Measurements from ENCODE around the gene PHOX2A. TPM values are rescaled to one million over a fixed set of nuclear protein-coding genes. Genes with fewer than 3 reads are reported as not detected.
A peak's percentile ranks its signal among the peaks of the same experiment; 100 is the strongest.

The PHOX2A gene
- total and polyA plus RNA-seq, 2 donors (not counting 1 experiment from before 2014, with no cell fraction given), result not detected

- Mint-ChIP-seq H3K4me3 (peak overlapping the region; percentile 93), H3K27ac (peak overlapping the region; percentile 95), H3K9me3 (ENCODE audit: insufficient read depth) (no peaks in the 10 kb centered on the region), H3K27me3 (no peaks in the 10 kb centered on the region), H3K4me1 (peaks cover 40% of the 10 kb centered on the region)
- DNase-seq, result peak; percentile 56
- Histone ChIP-seq H3K9me3 (ENCODE audit: control extremely low read depth in 1 of 3, control insufficient read depth in 2 of 3, insufficient read depth in 1 of 3, low read length in 2 of 3) (no peaks in the 10 kb centered on the region), H3K79me2 (ENCODE audit: control insufficient read depth, insufficient read depth, low read length) (peaks cover 13% of the 10 kb centered on the region), H3K4me1 (ENCODE audit: control insufficient read depth in 2 of 2, insufficient read depth in 2 of 2, low read length in 2 of 2) (peaks cover 26 to 36% of the 10 kb centered on the region in 2 donors), H4K20me1 (ENCODE audit: control insufficient read depth, insufficient read depth, low read length, poor library complexity, severe bottlenecking) (no peaks in the 10 kb centered on the region), H3K4me2 (replicated peaks; ENCODE audit: low read depth, low read length, poor library complexity, severe bottlenecking) (peak overlapping the region; percentile 99), H2AFZ (ENCODE audit: insufficient read depth, low read depth, low read length, poor library complexity, severe bottlenecking) (peak overlapping the region; percentile 84), H3K27ac (ENCODE audit: low read length in 2 of 2) (peak overlapping the region; percentile 41 to 75), H3K4me3 (ENCODE audit: control extremely low read depth in 1 of 5, extremely low read depth in 1 of 5, insufficient read depth in 1 of 5, low read depth in 2 of 5, low read length in 4 of 5) (peak overlapping the region; percentile 38 to 91 (median 80)), H3K36me3 (replicated peaks in 1 of 2; ENCODE audit: control extremely low read depth in 1 of 2, control insufficient read depth in 1 of 2, extremely low read depth in 1 of 2, insufficient read depth in 2 of 2, low read length in 1 of 2) (peaks cover 0 to 22% of the 10 kb centered on the region in 2 experiments), H3K27me3 (replicated peaks in 1 of 4; ENCODE audit: control extremely low read depth in 1 of 4, control insufficient read depth in 3 of 4, insufficient read depth in 4 of 4, low read length in 3 of 4) (no peaks in the 10 kb centered on the region), H3K9ac (ENCODE audit: low read length) (peak overlapping the region; percentile 81)
- ChIA-PET CTCF (interaction anchor here (1.2 to 2.4 kb wide), 3 partner anchors 13 to 82 kb away, joined by 4 to 10 read pairs (median 7); no protein-coding TSS in a partner anchor), POLR2A (no interaction called here)
- no peak for ATAC-seq (ENCODE audit: low read depth)
- intact Hi-C loops (cut with micrococcal nuclease), result loop anchor here (1.0 to 10.0 kb wide), 3 partner anchors 13 to 1369 kb away; partner anchors contain the start of genes ATG16L2 and FAM168A
- 0% methylated on average over 9 of the region's 11 CpGs for WGBS (ENCODE audit: insufficient coverage)
- TF ChIP-seq CTCF (IDR thresholded peaks at IDR 0.05) (no peak), EZH2 (IDR thresholded peaks at IDR 0.05; ENCODE audit: borderline replicate concordance, insufficient read depth, low read depth, low read length, poor library complexity, severe bottlenecking) (no peak)
Observed at GRCh38 chr11:72225411-72225951, 18.5 kb downstream of the PHOX2A start.
